ENCODE results near the gene CHST15.

CHST15 gene

GRCh38 chr10:124078028-124078427 lies 15.4 kb downstream of the CHST15 start:
- Histone ChIP-seq H3K27ac (ENCODE audit: low read depth, low read length) (peak overlapping the region; percentile 99), H3K27me3 (ENCODE audit: control insufficient read depth, low read length) (no peaks in the 10 kb centered on the region), H3K9me3 (ENCODE audit: control insufficient read depth, insufficient read depth, low read length) (no peaks in the 10 kb centered on the region), H3K36me3 (ENCODE audit: control insufficient read depth, low read length) (peaks cover 53% of the 10 kb centered on the region), H3K4me1 (ENCODE audit: control insufficient read depth, low read length) (peaks cover 99% of the 10 kb centered on the region), H3K4me2 (ENCODE audit: low read length) (peak overlapping the region; percentile 96), H3F3A (ENCODE audit: control insufficient read depth, insufficient read depth) (peaks cover 77% of the 10 kb centered on the region), H3K9me2 (replicated peaks; ENCODE audit: control insufficient read depth, low read length) (no peaks in the 10 kb centered on the region), H3K79me2 (ENCODE audit: control insufficient read depth, low read length) (peaks cover 88% of the 10 kb centered on the region), H3K4me3 (ENCODE audit: low read length) (peak overlapping the region; percentile 53), H4K20me1 (ENCODE audit: control insufficient read depth, insufficient read depth, low read depth, low read length) (no peaks in the 10 kb centered on the region)
- TF ChIP-seq CTCF (IDR thresholded peaks at IDR 0.05; ENCODE audit: low read depth, low read length, poor library complexity, severe bottlenecking) (no peak), EZH2phosphoT487 (IDR thresholded peaks at IDR 0.05; ENCODE audit: borderline replicate concordance, low read length) (no peak)

- peaks cover 88% of the 10 kb centered on the region for H3K79me2 ChIP-seq (ENCODE audit: control insufficient read depth, low read length)
- H3K27me3 ChIP-seq (ENCODE audit: control insufficient read depth, low read length), result no peaks in the 10 kb centered on the region
- no peaks in the 10 kb centered on the region for H3K9me3 ChIP-seq (ENCODE audit: control insufficient read depth, insufficient read depth, low read length)
- H3K4me1 ChIP-seq (ENCODE audit: control insufficient read depth, low read length), result peaks cover 99% of the 10 kb centered on the region
- H3K9me2 ChIP-seq (replicated peaks; ENCODE audit: control insufficient read depth, low read length), result no peaks in the 10 kb centered on the region
- H3K4me3 ChIP-seq (ENCODE audit: low read length), result peak overlapping the region; percentile 53
- H3K27ac ChIP-seq (ENCODE audit: low read depth, low read length), result peak overlapping the region; percentile 99
- H3K4me2 ChIP-seq (ENCODE audit: low read length), result peak overlapping the region; percentile 96
- H4K20me1 ChIP-seq (ENCODE audit: control insufficient read depth, insufficient read depth, low read depth, low read length), result no peaks in the 10 kb centered on the region
- peaks cover 77% of the 10 kb centered on the region for H3F3A ChIP-seq (ENCODE audit: control insufficient read depth, insufficient read depth)
- TF ChIP-seq EZH2phosphoT487 (IDR thresholded peaks at IDR 0.05; ENCODE audit: borderline replicate concordance, low read length), result no peak
- no peak for TF ChIP-seq CTCF (IDR thresholded peaks at IDR 0.05; ENCODE audit: low read depth, low read length, poor library complexity, severe bottlenecking)
- peaks cover 47% of the 10 kb centered on the region for H3K36me3 ChIP-seq (ENCODE audit: control insufficient read depth, low read length)
Measured at GRCh38 chr10:124077208-124077993, 16.0 kb downstream of the CHST15 start.

- peak overlapping the region; percentile 87 for H3K4me2 ChIP-seq (ENCODE audit: low read length)
- peaks cover 75% of the 10 kb centered on the region for H3F3A ChIP-seq (ENCODE audit: control insufficient read depth, insufficient read depth)
- H3K27me3 ChIP-seq (ENCODE audit: control insufficient read depth, low read length), result no peaks in the 10 kb centered on the region
- peaks cover 36% of the 10 kb centered on the region for H3K36me3 ChIP-seq (ENCODE audit: control insufficient read depth, low read length)
- no peaks in the 10 kb centered on the region for H3K9me3 ChIP-seq (ENCODE audit: control insufficient read depth, insufficient read depth, low read length)
- peaks cover 78% of the 10 kb centered on the region for H3K79me2 ChIP-seq (ENCODE audit: control insufficient read depth, low read length)
- H3K4me3 ChIP-seq (ENCODE audit: low read length), result peak overlapping the region; percentile 68
- peak overlapping the region; percentile 99 for H3K27ac ChIP-seq (ENCODE audit: low read depth, low read length)
- no peak for TF ChIP-seq EZH2phosphoT487 (IDR thresholded peaks at IDR 0.05; ENCODE audit: borderline replicate concordance, low read length)
- peak; percentile 1 for TF ChIP-seq CTCF (IDR thresholded peaks at IDR 0.05; ENCODE audit: low read depth, low read length, poor library complexity, severe bottlenecking)
- H3K4me1 ChIP-seq (ENCODE audit: control insufficient read depth, low read length), result peaks cover 99% of the 10 kb centered on the region
- no peaks in the 10 kb centered on the region for H3K9me2 ChIP-seq (replicated peaks; ENCODE audit: control insufficient read depth, low read length)
- no peaks in the 10 kb centered on the region for H4K20me1 ChIP-seq (ENCODE audit: control insufficient read depth, insufficient read depth, low read depth, low read length)
Measured at GRCh38 chr10:124076148-124076733, 17.2 kb downstream of the CHST15 start.
